ENCODE measurements around the gene KRTAP29-1.
A peak's percentile ranks its signal among the peaks of the same experiment; 100 is the strongest.
"Not testable (repeated sequence)": the region's sequence is repeated elsewhere in the genome, so short reads cannot be mapped to it uniquely, and the experiment has no call there.

Gene KRTAP29-1, protein sequence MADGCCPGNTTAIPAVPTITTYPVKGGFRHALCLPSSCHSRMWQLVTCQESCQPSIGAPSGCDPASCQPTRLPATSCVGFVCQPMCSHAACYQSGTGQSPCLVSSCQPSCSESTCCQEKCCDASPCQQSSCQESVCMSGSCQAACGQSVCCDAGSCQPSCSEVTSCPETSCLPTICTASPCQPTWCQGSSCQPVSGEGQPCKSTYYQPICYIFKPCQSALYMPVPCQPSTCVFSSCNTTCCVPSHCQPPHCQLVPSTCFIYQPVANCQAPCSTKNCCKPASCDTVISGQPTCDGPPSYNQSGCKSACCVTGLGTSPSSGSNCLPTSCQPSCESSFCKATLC

DNA sequence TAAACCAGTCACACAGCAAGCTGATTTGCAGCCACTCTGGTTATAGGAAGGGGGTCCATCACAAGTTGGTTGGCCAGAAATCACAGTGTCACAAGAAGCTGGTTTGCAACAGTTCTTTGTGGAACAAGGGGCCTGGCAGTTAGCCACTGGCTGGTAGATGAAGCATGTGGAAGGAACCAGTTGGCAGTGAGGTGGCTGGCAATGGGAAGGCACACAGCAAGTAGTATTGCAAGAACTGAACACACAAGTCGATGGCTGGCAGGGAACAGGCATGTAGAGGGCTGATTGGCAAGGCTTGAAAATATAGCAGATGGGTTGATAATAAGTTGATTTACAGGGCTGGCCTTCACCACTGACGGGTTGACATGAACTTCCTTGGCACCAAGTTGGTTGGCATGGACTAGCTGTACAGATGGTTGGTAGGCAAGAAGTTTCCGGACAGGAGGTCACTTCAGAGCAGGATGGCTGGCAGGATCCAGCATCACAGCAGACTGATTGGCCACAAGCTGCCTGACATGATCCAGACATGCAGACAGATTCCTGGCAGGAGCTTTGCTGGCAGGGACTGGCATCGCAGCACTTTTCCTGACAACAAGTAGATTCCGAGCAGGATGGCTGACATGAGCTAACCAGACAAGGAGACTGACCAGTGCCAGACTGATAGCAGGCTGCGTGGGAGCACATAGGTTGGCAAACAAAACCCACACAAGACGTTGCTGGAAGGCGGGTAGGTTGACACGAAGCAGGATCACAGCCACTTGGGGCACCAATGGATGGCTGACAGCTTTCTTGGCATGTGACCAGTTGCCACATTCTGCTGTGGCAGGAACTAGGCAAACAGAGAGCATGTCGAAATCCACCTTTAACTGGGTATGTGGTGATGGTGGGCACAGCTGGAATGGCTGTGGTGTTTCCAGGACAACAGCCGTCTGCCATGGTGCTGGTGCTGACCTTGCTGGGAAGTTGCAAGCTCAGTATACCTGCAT is at the start of gene KRTAP29-1:
Gene KRTAP29-1 (minus strand): TSS at position 936 of the 986 bp plus-strand sequence. CDS start 0 bp downstream, at position 936.
- DNase-seq, result no peak

- DNase-seq, result no peak
These were observed 48.5 kb upstream of the KRTAP29-1 start for GRCh38 chr17:41351177-41351576.

GRCh38 chr17:41350381-41350878 is 47.8 kb upstream of the KRTAP29-1 start, which contains the start of gene KRT33A:
TSS of gene KRT33A (minus strand) at chr17:41350828. CDS start at chr17:41350767, 61 bp downstream.
- not testable (repeated sequence) for DNase-seq

DNA sequence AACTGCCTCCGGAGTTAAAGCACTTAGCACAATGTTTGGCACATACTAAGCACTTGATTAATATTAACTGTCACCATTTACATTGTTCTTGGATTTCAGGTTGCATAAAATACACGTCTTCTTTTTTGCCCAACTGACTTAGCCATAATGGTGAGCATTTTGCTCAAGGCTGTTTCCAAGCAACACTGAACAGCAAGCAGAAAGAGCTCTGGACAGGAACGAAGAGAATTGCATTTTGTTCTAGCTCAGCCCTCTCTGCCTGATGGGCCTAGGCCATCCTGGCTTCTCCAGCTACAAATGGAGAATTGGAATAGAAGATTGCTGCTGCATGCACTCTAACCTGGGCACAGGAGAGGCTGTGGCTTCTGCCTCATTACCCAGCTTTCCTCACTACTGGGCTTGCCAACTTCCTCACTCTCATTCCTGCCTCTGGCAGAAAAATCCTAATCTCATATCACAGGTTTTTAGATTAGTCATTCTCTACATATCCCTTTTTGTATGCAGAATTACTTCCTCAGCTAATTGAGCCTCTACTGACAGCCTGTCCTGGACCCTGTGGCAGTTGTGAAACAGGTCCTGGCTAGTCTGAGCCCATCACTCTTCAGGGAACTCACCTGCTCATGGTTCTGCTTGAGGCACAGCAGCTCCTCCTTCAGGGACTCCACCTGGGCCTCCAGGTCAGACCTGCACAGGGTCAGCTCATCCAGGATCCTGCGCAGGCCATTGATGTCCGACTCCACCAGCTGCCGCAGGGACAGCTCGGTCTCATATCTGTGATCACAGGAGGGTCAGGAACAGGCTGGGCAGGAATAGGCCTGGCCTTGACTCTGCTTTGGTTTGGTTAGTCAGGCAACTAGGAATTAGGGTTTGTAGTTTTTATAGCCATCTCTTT is 45.5 kb upstream of the KRTAP29-1 start:
- no peak for DNase-seq

DNA sequence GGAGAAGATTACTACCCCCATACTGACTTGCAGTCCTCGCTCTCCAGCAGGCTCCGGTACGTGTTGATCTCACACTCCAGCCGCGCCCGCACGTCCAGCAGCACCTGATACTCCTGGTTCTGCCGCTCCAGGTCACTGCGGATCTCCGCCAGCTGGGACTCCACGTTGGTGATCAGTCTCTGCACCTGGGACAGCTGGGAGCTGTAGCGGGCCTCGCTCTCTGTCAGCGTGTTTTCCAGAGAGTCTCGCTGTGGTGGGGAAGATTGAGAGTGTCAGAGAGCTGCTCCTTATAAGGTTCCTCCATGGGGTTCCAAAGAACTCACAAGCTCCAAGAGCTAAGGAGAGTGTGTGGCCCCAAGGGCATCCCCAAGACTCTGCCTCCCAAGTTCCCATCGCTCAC is 43.8 kb upstream of the KRTAP29-1 start:
- DNase-seq, result not testable (repeated sequence)

DNA sequence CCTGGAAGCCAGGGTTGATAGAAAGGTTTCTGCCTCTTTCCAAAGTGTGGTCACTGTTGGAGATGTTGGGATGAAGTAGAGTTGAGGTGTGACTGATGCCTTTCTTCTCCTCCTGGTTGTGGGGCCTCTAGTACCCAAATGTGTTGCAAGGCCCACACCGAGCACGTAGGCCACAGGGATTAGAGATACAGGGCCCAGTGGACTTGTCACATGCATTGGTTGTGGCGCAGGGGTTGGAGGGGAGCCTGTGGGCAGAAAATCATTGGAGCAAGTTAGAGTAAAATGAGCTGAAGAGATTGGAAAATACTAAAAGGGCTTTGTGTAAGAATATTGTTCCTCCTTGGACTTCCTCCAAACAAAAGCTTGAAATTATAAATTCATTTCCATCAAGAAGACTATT is 43.3 kb upstream of the KRTAP29-1 start:
- DNase-seq, result no peak

DNA sequence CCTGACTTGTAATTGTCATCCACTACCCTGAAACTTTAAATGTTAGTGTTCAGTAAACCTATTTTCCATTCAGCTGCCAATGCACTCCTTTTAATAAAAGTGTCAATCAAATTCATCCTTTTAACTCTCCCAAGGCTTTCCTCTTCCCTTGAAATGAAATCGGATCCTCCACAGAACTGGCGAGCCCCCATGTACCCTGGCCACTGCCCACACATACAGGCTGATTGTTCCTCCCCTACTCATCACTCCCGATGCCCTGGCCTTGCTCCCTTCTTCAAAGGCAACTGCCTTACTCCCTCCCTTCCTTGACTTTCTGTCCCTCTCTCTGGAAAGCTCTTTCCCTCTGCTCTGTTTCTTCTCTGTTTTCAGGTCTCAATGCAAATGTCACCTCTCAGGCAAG is 40.4 kb upstream of the KRTAP29-1 start:
- DNase-seq, result no peak

GRCh38 chr17:41340934-41341861 is 38.5 kb upstream of the KRTAP29-1 start:
- peak; percentile 59 for DNase-seq

- DNase-seq, result no peak
These were observed 37.8 kb upstream of the KRTAP29-1 start for GRCh38 chr17:41340494-41340893.

DNA sequence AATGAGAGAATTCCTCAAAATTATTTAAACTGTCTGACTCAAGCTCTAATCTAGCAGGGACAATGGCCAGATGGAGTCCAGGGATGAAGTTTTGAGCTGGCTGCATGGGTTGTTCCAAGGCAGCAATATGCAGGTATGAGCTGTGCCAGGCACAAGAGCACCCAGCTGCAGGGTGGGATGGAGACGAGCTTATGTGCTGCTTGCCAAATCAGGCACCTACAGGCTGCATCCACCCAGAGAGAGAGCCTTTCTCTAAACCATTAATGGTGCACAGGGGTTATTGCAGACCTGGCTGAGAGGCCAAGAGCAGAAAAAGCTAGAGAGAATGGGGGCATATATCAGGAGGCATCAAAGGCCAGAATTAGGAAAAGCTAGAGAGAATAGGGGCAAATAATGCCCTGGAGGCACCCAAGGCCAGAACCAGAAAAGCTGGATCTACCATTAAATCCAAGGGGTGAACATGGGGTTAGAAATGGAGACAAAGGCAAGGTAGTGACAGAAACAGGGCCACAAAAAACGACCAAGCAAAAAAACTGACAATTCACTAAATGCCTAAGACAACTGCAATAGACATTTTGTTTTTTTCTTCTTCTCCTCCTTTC is 37.0 kb upstream of the KRTAP29-1 start:
- DNase-seq, result no peak

DNA sequence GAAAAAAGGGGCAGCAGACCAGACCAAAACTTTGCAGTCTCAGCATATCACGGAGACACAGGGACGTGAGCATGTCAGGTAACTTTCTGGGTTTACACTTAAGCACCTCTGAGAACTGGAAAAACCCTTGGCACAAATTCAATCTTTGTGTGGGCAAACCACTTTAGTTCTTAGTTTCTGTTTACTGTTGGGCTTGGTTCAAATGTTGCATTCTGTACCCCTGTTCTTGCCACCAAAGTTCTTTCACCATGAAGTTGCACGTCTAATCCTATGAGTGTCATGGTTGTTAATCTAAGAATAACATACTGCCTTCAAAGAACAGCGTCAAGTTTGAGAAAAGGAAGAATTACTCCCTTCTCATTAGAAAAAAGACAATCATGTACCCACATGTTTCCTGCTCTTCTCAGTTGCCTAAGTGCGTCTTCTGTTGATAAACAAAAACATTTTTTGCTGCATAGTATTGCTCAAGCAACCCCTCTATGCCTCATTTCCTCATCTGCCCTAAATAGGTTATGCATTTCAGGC is 36.4 kb upstream of the KRTAP29-1 start:
- peak; percentile 43 for DNase-seq

DNA sequence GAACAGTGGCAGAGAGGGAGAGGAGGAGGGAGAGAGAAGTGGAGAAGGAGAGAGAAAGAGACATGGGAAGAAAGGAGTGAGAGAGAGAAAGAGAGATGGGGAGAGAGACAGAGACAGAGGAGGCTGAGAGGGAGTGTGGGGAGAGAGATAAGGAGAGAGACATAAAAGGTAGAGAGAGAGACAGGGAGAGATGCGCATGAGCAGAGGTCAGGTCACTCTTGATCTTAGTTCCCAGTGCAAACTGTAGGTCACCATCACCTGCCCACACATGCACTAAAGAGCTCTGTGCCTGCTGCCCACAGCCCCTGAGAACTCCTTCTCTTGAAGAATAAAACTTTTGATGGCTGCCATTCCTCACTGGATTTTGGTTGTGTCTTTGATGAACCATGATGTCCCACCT is 33.1 kb upstream of the KRTAP29-1 start:
- no peak for DNase-seq

GRCh38 chr17:41334385-41335305 is 32.0 kb upstream of the KRTAP29-1 start:
- peak; percentile 26 for DNase-seq

DNA sequence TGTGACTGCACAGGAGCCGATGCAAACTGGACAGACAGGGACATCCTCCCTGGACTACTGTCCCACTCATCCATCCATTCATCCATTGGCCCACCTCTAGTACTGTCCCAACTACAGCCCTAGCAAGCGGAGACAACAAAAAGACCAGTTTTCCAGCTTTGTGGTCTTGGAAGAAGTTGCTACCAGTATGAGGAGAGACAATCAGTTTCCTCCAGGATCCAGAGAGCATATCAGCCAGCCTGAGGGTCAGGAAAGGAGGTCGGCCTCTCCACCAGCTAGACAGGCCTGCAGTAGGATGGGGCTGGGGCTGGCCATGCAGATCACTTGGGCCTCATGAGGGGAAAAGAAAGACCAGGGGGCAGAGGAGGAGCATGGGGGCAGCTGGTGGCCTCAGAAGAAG is 31.2 kb upstream of the KRTAP29-1 start:
- no peak for DNase-seq

DNA sequence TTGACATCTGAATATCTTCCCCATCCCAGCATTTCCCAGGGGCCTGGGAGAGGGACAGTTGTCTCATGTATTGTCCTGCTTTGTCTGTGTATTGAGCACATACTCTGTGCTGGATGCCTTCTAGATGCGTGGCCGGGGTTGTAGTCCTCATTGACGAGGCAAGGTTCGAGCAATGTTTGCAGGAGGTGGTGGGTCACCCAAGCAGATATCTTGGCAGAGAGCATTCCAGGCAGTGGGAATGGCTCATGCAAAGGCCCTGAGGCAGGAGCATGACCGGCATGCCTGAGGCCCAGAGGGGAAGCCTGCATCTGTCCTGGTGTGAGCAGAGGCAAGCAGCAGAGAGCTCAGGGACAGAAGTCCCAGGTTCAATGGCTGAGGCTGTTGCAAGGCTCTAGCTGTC is 30.4 kb upstream of the KRTAP29-1 start:
- no peak for DNase-seq

DNA sequence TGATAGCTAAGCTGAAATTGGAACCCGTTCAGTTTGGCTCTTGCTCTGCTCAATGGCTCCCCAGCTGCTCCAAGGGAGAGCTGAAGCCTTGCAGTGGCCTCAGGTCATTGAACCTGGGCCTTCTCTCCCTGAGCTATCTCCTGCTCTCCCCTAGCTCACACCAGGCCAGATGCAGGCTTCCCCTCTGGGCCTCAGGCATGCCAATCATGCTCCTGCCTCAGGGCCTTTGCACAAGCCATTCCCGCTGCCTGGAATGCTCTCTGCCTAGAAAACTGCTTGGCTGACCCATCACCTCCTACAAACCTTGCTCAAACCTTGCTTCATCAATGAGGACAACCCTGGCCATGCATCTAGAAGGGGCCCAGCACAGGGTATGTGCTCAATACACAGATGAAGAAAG is 29.6 kb upstream of the KRTAP29-1 start:
- no peak for DNase-seq

GRCh38 chr17:41331606-41332005 is 29.0 kb upstream of the KRTAP29-1 start:
- DNase-seq, result no peak

DNA sequence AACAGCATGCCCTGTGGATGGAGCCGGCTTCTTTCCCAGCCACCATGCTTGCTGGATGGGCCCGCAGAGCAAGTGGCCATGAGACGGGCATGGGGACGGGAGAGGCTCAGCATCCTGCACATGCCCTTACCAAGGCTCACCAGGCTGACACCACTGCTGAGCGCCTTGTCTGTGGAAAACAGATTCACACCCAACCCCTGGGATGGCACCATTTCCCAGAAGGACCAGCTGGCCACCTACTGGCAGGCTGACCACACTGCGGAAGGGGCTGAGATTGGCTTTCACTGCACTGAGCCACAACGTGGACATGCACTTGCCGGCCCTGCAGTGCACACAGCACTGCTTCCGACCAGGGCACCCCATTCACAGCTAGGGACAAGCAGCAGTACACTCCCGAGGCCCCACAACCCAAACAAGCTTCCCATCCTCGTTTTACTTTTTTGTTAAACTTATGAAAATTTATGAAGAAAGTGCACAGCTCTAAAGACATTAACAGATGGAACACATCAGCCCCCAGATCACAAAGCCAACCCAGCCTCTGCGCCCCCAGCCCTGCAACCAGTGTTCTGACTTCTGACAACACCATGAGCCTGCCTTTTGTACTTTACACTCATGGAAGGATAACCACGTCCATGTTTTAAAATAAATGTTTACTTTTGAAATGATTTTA is 26.8 kb upstream of the KRTAP29-1 start:
- no peak for DNase-seq

- no peak for DNase-seq
These were observed 25.6 kb upstream of the KRTAP29-1 start for GRCh38 chr17:41328207-41328606.

Data from activated gamma-delta T cell treated with Interleukin-2 at 50 U/mL for 16 hours (primary cell).